HepG2 (cell line): Measurements from ENCODE around the gene WSCD1. TPM values are rescaled to one million over a fixed set of nuclear protein-coding genes. Genes with fewer than 3 reads are reported as not detected.

ENCODE experiments used
- ATAC-seq: fragments of 200-7000 bp; cut with Tn5 transposase; 3 replicates; pipeline ENCODE4 v1.9.1; 2020; ENCODE audit warnings: mild to moderate bottlenecking, moderate library complexity
- BruUV-seq: library from RNA; stranded (reverse); fragments of 400-500 nt; replicated peaks from 2 replicates; lab custom pipeline; 2021; lab: Mats Ljungman, UMichigan
- CTCF ChIA-PET: fragments of 300-600 bp; formaldehyde crosslinking; extraction: SDS; loops from one replicate; lab custom pipeline; 2021; ENCODE audit warnings: low total read pairs, inconsistent platforms, low intra/inter-chr PET ratio; lab: Yijun Ruan, JAX
- POLR2A ChIA-PET: fragments of 350-600 bp; sonication (Branson Sonifier 250); formaldehyde crosslinking; loops from one replicate; lab custom pipeline; 2020; ENCODE audit warnings: antibody characterized with exemption, inconsistent platforms; lab: Yijun Ruan, JAX
- DNase-seq: peaks from one replicate; pipeline ENCODE4 v3.0.0-alpha.2; 2015; ENCODE audit warnings: low spot score
- FAIRE-seq: peaks from 3 replicates; lab custom pipeline; 2011; peaks lifted over from hg19 to GRCh38; lab: Jason Lieb, UNC
- H2AFZ ChIP-seq: one replicate; pipeline ENCODE4 v1.6.1; 2011; ENCODE audit warnings: low read length, inconsistent platforms
- H3K27ac ChIP-seq: fragments of 300-600 bp; 3 replicates; pipeline ENCODE4 v1.8.0; 2011; ENCODE audit warnings: mixed run types, mild to moderate bottlenecking, mixed read lengths, low read length, inconsistent platforms; ENCODE audit not compliant: insufficient read depth; ENCODE audit errors: extremely low read length
- H3K27me3 ChIP-seq, 2 experiments: fragments of 200-600 bp in 1 of 2; 2 replicates in 1 of 2; 3 replicates in 1 of 2; pipeline versions ENCODE4 v1.6.0 to v1.8.0; 2011; ENCODE audit warnings: low read length in 2 of 2, mild to moderate bottlenecking in 2 of 2, moderate library complexity in 2 of 2, inconsistent platforms in 1 of 2; ENCODE audit not compliant: insufficient read depth in 2 of 2, control insufficient read depth in 1 of 2
- H3K36me3 ChIP-seq, 2 experiments: fragments of 200-600 bp in 1 of 2; replicated peaks in 1 of 2; 2 replicates in 1 of 2; 3 replicates in 1 of 2; pipeline versions ENCODE4 v1.5.1 to v1.8.0; 2011; ENCODE audit warnings: low read length in 2 of 2, inconsistent platforms in 1 of 2; ENCODE audit not compliant: insufficient read depth in 2 of 2, control insufficient read depth in 1 of 2
- H3K4me1 ChIP-seq: 2 replicates; pipeline ENCODE4 v1.5.1; 2012; ENCODE audit warnings: low read length, inconsistent platforms; ENCODE audit not compliant: insufficient read depth
- H3K4me2 ChIP-seq: 2 replicates; pipeline ENCODE4 v1.6.0; 2011; ENCODE audit warnings: low read depth, low read length, inconsistent platforms
- H3K4me3 ChIP-seq, 3 experiments: fragments of 200-600 bp in 1 of 3; sonication (generic), shearing (Covaris generic) in 1 of 3; replicated peaks in 1 of 3; 2 replicates each; pipeline ENCODE4 v1.5.1; 2011 to 2016; ENCODE audit warnings: low read length in 3 of 3, inconsistent platforms in 2 of 3, low read depth in 2 of 3, mild to moderate bottlenecking in 2 of 3, control low read depth in 1 of 3, mixed read lengths in 1 of 3; ENCODE audit not compliant: insufficient read depth in 1 of 3
- H3K79me2 ChIP-seq: one replicate; pipeline ENCODE4 v1.6.1; 2011; ENCODE audit warnings: low read length, inconsistent platforms; ENCODE audit not compliant: insufficient read depth
- H3K9ac ChIP-seq: 2 replicates; pipeline ENCODE4 v1.6.0; 2011; ENCODE audit warnings: mild to moderate bottlenecking, low read depth, low read length, inconsistent platforms; ENCODE audit not compliant: insufficient read depth
- H3K9me3 ChIP-seq: 2 replicates; pipeline ENCODE4 v1.5.1; 2012; ENCODE audit warnings: mild to moderate bottlenecking, low read length
- H4K20me1 ChIP-seq: 2 replicates; pipeline ENCODE4 v1.6.0; 2011; ENCODE audit warnings: inconsistent platforms, mild to moderate bottlenecking, low read length, moderate library complexity; ENCODE audit not compliant: insufficient read depth
- ARID4A ChIP-seq: sonication (generic); formaldehyde crosslinking; IDR thresholded peaks from 2 replicates; pipeline ENCODE4 v1.5.0; 2020; ENCODE audit warnings: mild to moderate bottlenecking, missing genetic modification reagents, borderline replicate concordance
- CHD4 ChIP-seq: fragments of 200-600 bp; sonication (generic); IDR thresholded peaks from 2 replicates; pipeline ENCODE4 v1.7.0; 2017; ENCODE audit warnings: mild to moderate bottlenecking, low read length, borderline replicate concordance
- DNMT1 ChIP-seq: sonication (generic); formaldehyde crosslinking; IDR thresholded peaks from 2 replicates; pipeline ENCODE4 v1.5.1; 2020; ENCODE audit warnings: mild to moderate bottlenecking, missing genetic modification reagents
- HNRNPH1 ChIP-seq: fragments of 200-400 bp; formaldehyde crosslinking; optimal IDR thresholded peaks from 2 replicates; pipeline ENCODE3; 2017; ENCODE audit warnings: mild to moderate bottlenecking, low read depth, low read length
- KLF16 ChIP-seq, 2 experiments: sonication (generic) in 1 of 2; formaldehyde crosslinking in 1 of 2; IDR thresholded peaks; 2 replicates each; pipeline versions ENCODE4 v1.6.1 to v1.8.0; 2016 to 2023; ENCODE audit warnings: missing genetic modification reagents in 2 of 2, missing compliant biosample characterization in 1 of 2
- PCBP2 ChIP-seq: fragments of 200-400 bp; formaldehyde crosslinking; optimal IDR thresholded peaks from 2 replicates; pipeline ENCODE3; 2018; ENCODE audit warnings: low read length, low read depth; ENCODE audit not compliant: poor library complexity, severe bottlenecking
- REL ChIP-seq: sonication (generic); formaldehyde crosslinking; conservative IDR thresholded peaks from 2 replicates; pipeline ENCODE4 v1.8.0; 2022; ENCODE audit warnings: mild to moderate bottlenecking, missing genetic modification reagents, moderate library complexity
- ZNF766 ChIP-seq: sonication (generic); formaldehyde crosslinking; IDR thresholded peaks from 2 replicates; pipeline ENCODE4 v1.5.0; 2020; ENCODE audit warnings: missing genetic modification reagents, borderline replicate concordance
- WGBS: methylation state at CpG from one replicate; pipeline ENCODE4 v1.1.6; 2017; ENCODE audit warnings: low lambda C conversion rate; 5-methylcytosine and 5-hydroxymethylcytosine counted together
- in situ Hi-C: cut with HindIII; loops from 2 replicates; pipeline ENCODE4 v1.10.0; 2017; ENCODE audit warnings: low pct_unique_long_range_greater_than_20kb; ENCODE audit not compliant: extremely low pct_ligation_motif_present
- intact Hi-C: fragments of 100-400 bp; cut with micrococcal nuclease; formaldehyde crosslinking; loops from one replicate; pipeline ENCODE4 v1.10.0; 2022; ENCODE audit not compliant: unreplicated experiment
- polyA plus RNA-seq, 8 experiments: library from polyadenylated mRNA; depleted of rRNA in 3 of 8; stranded (reverse) in 7 of 8; unstranded in 1 of 8; fragments of >200 nt; fragmentation: Illumina TruSeq in 4 of 8; extraction: Trizol in 4 of 8; gene quantifications; 2 replicates each; pipeline versions ENCODE4 v1.2.1 to v1.2.3, GENCODE V29; 2011 to 2016; ENCODE audit warnings: low read depth in 4 of 8, missing spikeins in 1 of 8, mixed read lengths in 1 of 8; ENCODE audit not compliant: insufficient read depth in 1 of 8
- total RNA-seq, 5 experiments: library from RNA; depleted of rRNA; stranded (reverse); fragments of >200 nt; fragmentation: Illumina TruSeq; extraction: Trizol; gene quantifications; 2 replicates each; pipeline ENCODE4 v1.2.3, GENCODE V29; 2016; ENCODE audit warnings: low read depth in 1 of 5
- TF ChIP-seq, protein P1 (sequence below): IDR thresholded peaks from 2 replicates; pipeline ENCODE4 v1.6.1; 2012; ENCODE audit warnings: low read length, improper control_type of control experiment

WSCD1 gene
- total and polyA plus RNA-seq, 2 of the 13 experiments (the other 11 are each of a cell fraction or from before 2014, with no cell fraction given): 0.24 to 2.7 TPM

GRCh38 chr17:6172642-6173330, 102.6 kb downstream of the WSCD1 start (continued):
- TF ChIP-seq, protein P1, sequence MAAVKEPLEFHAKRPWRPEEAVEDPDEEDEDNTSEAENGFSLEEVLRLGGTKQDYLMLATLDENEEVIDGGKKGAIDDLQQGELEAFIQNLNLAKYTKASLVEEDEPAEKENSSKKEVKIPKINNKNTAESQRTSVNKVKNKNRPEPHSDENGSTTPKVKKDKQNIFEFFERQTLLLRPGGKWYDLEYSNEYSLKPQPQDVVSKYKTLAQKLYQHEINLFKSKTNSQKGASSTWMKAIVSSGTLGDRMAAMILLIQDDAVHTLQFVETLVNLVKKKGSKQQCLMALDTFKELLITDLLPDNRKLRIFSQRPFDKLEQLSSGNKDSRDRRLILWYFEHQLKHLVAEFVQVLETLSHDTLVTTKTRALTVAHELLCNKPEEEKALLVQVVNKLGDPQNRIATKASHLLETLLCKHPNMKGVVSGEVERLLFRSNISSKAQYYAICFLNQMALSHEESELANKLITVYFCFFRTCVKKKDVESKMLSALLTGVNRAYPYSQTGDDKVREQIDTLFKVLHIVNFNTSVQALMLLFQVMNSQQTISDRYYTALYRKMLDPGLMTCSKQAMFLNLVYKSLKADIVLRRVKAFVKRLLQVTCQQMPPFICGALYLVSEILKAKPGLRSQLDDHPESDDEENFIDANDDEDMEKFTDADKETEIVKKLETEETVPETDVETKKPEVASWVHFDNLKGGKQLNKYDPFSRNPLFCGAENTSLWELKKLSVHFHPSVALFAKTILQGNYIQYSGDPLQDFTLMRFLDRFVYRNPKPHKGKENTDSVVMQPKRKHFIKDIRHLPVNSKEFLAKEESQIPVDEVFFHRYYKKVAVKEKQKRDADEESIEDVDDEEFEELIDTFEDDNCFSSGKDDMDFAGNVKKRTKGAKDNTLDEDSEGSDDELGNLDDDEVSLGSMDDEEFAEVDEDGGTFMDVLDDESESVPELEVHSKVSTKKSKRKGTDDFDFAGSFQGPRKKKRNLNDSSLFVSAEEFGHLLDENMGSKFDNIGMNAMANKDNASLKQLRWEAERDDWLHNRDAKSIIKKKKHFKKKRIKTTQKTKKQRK: no peak
- TF ChIP-seq DNMT1 (CRISPR knock-in tag) (no peak), REL (CRISPR knock-in tag) (no peak)

- no peaks in the 10 kb centered on the region for H3K36me3 ChIP-seq
- H3K27ac ChIP-seq: no peak overlapping the region
- POLR2A ChIA-PET: no interaction called here
- no peaks in the 10 kb centered on the region for H3K79me2 ChIP-seq
- DNase-seq: no peak
- intact Hi-C loops: no loop called here
- CTCF ChIA-PET: no interaction called here
- no peak overlapping the region for H2AFZ ChIP-seq
- in situ Hi-C loops: no loop called here
- peaks cover 2 to 43% of the 10 kb centered on the region in 2 experiments; a peak in 4 of 5 replicates for H3K27me3 ChIP-seq
- no peak overlapping the region for H3K4me3 ChIP-seq
- H3K9ac ChIP-seq: no peak overlapping the region
- 45% methylated on average over 2 of the region's 2 CpGs for WGBS
- no TSS peak for BruUV-seq
- H3K4me1 ChIP-seq: no peaks in the 10 kb centered on the region
- ATAC-seq: no peak
- no peaks in the 10 kb centered on the region for H4K20me1 ChIP-seq
- no peaks in the 10 kb centered on the region for H3K9me3 ChIP-seq
- H3K4me2 ChIP-seq: no peak overlapping the region
- no peak for FAIRE-seq
- no peak for TF ChIP-seq HNRNPH1
- TF ChIP-seq ARID4A (CRISPR knock-in tag): no peak
- no peak for TF ChIP-seq CHD4
- TF ChIP-seq PCBP2: no peak
- no peak for TF ChIP-seq KLF16 (CRISPR knock-in tag; IDR thresholded peaks at IDR 0.05)
- no peak for TF ChIP-seq ZNF766 (CRISPR knock-in tag)
These were observed 103.5 kb downstream of the WSCD1 start for GRCh38 chr17:6173653-6174052.
